HUES48 (cell line): Measurements from ENCODE around the gene FBLN2.

Source experiments
- H3K27ac ChIP-seq: one replicate; pipeline ENCODE4 v1.7.0; 2013; ENCODE audit warnings: low read depth, low read length, inconsistent platforms
- H3K27me3 ChIP-seq: 2 replicates; pipeline ENCODE4 v1.6.1; 2013; ENCODE audit warnings: mild to moderate bottlenecking, low read length; ENCODE audit not compliant: control insufficient read depth, insufficient read depth
- H3K36me3 ChIP-seq: 2 replicates; pipeline ENCODE4 v1.6.1; 2013; ENCODE audit warnings: low read length; ENCODE audit not compliant: control insufficient read depth, insufficient read depth
- H3K4me1 ChIP-seq: 2 replicates; pipeline ENCODE4 v1.6.1; 2013; ENCODE audit warnings: mild to moderate bottlenecking, low read length; ENCODE audit not compliant: control insufficient read depth, insufficient read depth
- H3K4me3 ChIP-seq: 2 replicates; pipeline ENCODE4 v1.5.1; 2013; ENCODE audit warnings: mild to moderate bottlenecking, low read depth, low read length
- H3K9ac ChIP-seq: 2 replicates; pipeline ENCODE4 v1.6.1; 2013; ENCODE audit warnings: mild to moderate bottlenecking, low read depth, low read length, moderate library complexity
- H3K9me3 ChIP-seq: 2 replicates; pipeline ENCODE4 v1.6.1; 2013; ENCODE audit warnings: low read length; ENCODE audit not compliant: control insufficient read depth, insufficient read depth

FBLN2 gene

GRCh38 chr3:13535905-13536304 is 13.0 kb upstream of the FBLN2 start:
- no peaks in the 10 kb centered on the region for H3K36me3 ChIP-seq
- H3K27ac ChIP-seq, result no peak overlapping the region
- H3K9me3 ChIP-seq, result no peaks in the 10 kb centered on the region
- 0 out of 2 replicates have a peak, but pooled peaks cover 3% of the 10 kb centered on the region for H3K4me1 ChIP-seq
- no peak overlapping the region for H3K9ac ChIP-seq
- no peak overlapping the region for H3K4me3 ChIP-seq
- H3K27me3 ChIP-seq, result no peaks in the 10 kb centered on the region

DNA sequence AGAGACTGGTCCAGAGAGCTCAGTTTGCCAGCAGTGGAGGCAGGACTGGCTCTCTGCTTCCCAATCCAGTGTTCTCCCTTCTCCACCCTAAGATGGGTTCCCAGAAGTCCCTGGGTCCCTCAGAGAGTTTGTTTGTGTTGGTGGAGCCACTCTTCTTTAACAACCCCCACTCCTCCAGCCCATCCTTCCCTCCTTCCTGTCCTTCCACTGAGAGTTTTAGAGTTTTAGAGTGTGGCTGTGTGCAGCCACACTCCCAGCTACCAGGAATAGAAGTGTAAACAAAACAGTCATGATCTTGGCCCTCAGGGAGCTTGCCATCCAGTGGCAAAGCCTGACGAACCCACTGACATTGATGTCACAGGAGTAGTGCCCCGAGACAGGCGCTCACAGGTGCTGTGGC is 12.5 kb upstream of the FBLN2 start:
- Histone ChIP-seq H3K9ac (no peak overlapping the region), H3K4me3 (no peak overlapping the region), H3K9me3 (no peaks in the 10 kb centered on the region), H3K27ac (no peak overlapping the region), H3K27me3 (no peaks in the 10 kb centered on the region), H3K36me3 (no peaks in the 10 kb centered on the region), H3K4me1 (0 out of 2 replicates have a peak, but pooled peaks cover 3% of the 10 kb centered on the region)

DNA sequence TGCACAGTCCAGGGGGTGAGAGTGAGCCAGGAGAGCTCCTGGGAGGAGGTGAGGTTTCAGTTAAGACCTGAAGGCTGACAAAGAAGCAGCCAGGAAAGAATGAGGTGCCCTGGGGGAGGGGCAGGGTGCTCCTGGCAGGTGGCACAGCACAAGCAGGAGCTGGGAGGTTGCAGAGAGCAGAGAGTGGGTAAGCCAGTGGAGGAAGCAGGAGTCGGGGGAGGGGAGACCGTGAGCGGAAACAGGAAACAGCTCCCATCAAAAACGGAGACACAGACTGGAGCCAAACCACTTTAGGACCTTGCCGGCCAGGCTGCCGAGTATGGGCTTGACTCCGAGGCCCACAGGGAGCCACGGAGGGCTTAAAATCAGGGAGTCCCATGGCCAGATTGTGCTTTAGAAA is 12.1 kb upstream of the FBLN2 start:
- H3K4me1 ChIP-seq, result 0 out of 2 replicates have a peak, but pooled peaks cover 3% of the 10 kb centered on the region
- no peaks in the 10 kb centered on the region for H3K27me3 ChIP-seq
- H3K27ac ChIP-seq, result no peak overlapping the region
- no peaks in the 10 kb centered on the region for H3K36me3 ChIP-seq
- H3K9me3 ChIP-seq, result no peaks in the 10 kb centered on the region
- H3K4me3 ChIP-seq, result no peak overlapping the region
- H3K9ac ChIP-seq, result no peak overlapping the region

GRCh38 chr3:13537244-13537908 is 11.5 kb upstream of the FBLN2 start:
- Histone ChIP-seq H3K9ac (no peak overlapping the region), H3K27ac (no peak overlapping the region), H3K27me3 (no peaks in the 10 kb centered on the region)

GRCh38 chr3:13537909-13538296 is 11.0 kb upstream of the FBLN2 start:
- no peaks in the 10 kb centered on the region for H3K27me3 ChIP-seq

More at GRCh38 chr3:13537244-13537908, 11.5 kb upstream of the FBLN2 start:
- Histone ChIP-seq H3K4me3 (no peak overlapping the region), H3K4me1 (0 out of 2 replicates have a peak, but pooled peaks cover 3% of the 10 kb centered on the region), H3K36me3 (no peaks in the 10 kb centered on the region), H3K9me3 (no peaks in the 10 kb centered on the region)

GRCh38 chr3:13538520-13539291 is 10.2 kb upstream of the FBLN2 start:
- Histone ChIP-seq H3K36me3 (no peaks in the 10 kb centered on the region), H3K27me3 (no peaks in the 10 kb centered on the region), H3K27ac (no peak overlapping the region), H3K4me3 (no peak overlapping the region), H3K9ac (no peak overlapping the region), H3K9me3 (no peaks in the 10 kb centered on the region), H3K4me1 (0 out of 2 replicates have a peak, but pooled peaks cover 3% of the 10 kb centered on the region)

More at GRCh38 chr3:13537909-13538296, 11.0 kb upstream of the FBLN2 start:
- no peaks in the 10 kb centered on the region for H3K9me3 ChIP-seq
- no peak overlapping the region for H3K27ac ChIP-seq
- 0 out of 2 replicates have a peak, but pooled peaks cover 3% of the 10 kb centered on the region for H3K4me1 ChIP-seq
- H3K36me3 ChIP-seq, result no peaks in the 10 kb centered on the region
- no peak overlapping the region for H3K4me3 ChIP-seq
- no peak overlapping the region for H3K9ac ChIP-seq

- Histone ChIP-seq H3K36me3 (no peaks in the 10 kb centered on the region), H3K4me1 (0 out of 2 replicates have a peak, but pooled peaks cover 3% of the 10 kb centered on the region), H3K9ac (no peak overlapping the region), H3K27me3 (no peaks in the 10 kb centered on the region), H3K4me3 (no peak overlapping the region), H3K27ac (no peak overlapping the region), H3K9me3 (no peaks in the 10 kb centered on the region)
Measured at GRCh38 chr3:13539292-13539638, 9.7 kb upstream of the FBLN2 start.

- H3K9ac ChIP-seq, result no peak overlapping the region
- no peak overlapping the region for H3K4me3 ChIP-seq
- H3K9me3 ChIP-seq, result no peaks in the 10 kb centered on the region
- H3K36me3 ChIP-seq, result no peaks in the 10 kb centered on the region
- H3K27me3 ChIP-seq, result no peaks in the 10 kb centered on the region
- no peak overlapping the region for H3K27ac ChIP-seq
- 0 out of 2 replicates have a peak, but pooled peaks cover 3% of the 10 kb centered on the region for H3K4me1 ChIP-seq
Measured at GRCh38 chr3:13539671-13540070, 9.3 kb upstream of the FBLN2 start.

- H3K9ac ChIP-seq, result no peak overlapping the region
- no peak overlapping the region for H3K27ac ChIP-seq
- 0 out of 2 replicates have a peak, but pooled peaks cover 3% of the 10 kb centered on the region for H3K4me1 ChIP-seq
- no peaks in the 10 kb centered on the region for H3K27me3 ChIP-seq
- no peaks in the 10 kb centered on the region for H3K9me3 ChIP-seq
- H3K36me3 ChIP-seq, result no peaks in the 10 kb centered on the region
- no peak overlapping the region for H3K4me3 ChIP-seq
Measured at GRCh38 chr3:13540297-13540995, 8.5 kb upstream of the FBLN2 start.

- 0 out of 2 replicates have a peak, but pooled peaks cover under 1% of the 10 kb centered on the region for H3K4me1 ChIP-seq
- H3K4me3 ChIP-seq, result no peak overlapping the region
- no peaks in the 10 kb centered on the region for H3K27me3 ChIP-seq
- no peaks in the 10 kb centered on the region for H3K36me3 ChIP-seq
- H3K27ac ChIP-seq, result no peak overlapping the region
- no peaks in the 10 kb centered on the region for H3K9me3 ChIP-seq
- H3K9ac ChIP-seq, result no peak overlapping the region
Measured at GRCh38 chr3:13541691-13542090, 7.2 kb upstream of the FBLN2 start.

- Histone ChIP-seq H3K27ac (no peak overlapping the region), H3K9ac (no peak overlapping the region), H3K9me3 (no peaks in the 10 kb centered on the region), H3K27me3 (no peaks in the 10 kb centered on the region), H3K4me3 (no peak overlapping the region), H3K4me1 (no peaks in the 10 kb centered on the region), H3K36me3 (no peaks in the 10 kb centered on the region)
Measured at GRCh38 chr3:13542142-13542541, 6.8 kb upstream of the FBLN2 start.
